Vagina (tissue), 2 donors: Measurements from ENCODE around the gene IL17RC. TPM values are rescaled to one million over a fixed set of nuclear protein-coding genes. Genes with fewer than 3 reads are reported as not detected.

Source experiments
- DNase-seq, 2 donors: peaks; one replicate each; pipeline ENCODE4 v3.0.0-alpha.2; 2017; ENCODE audit errors: extremely low spot score in 2 of 2
- H3K27ac ChIP-seq: fragments of 200-600 bp; sonication (generic); one replicate; pipeline ENCODE4 v1.5.1; 2019
- H3K27me3 ChIP-seq: fragments of 200-600 bp; sonication (generic); one replicate; pipeline ENCODE4 v1.5.1; 2019
- H3K36me3 ChIP-seq, 2 donors: fragments of 200-600 bp; sonication (generic); one replicate each; pipeline ENCODE4 v1.5.1; 2017 to 2019
- H3K4me1 ChIP-seq: fragments of 200-600 bp; sonication (generic); one replicate; pipeline ENCODE4 v1.5.1; 2019
- H3K4me3 ChIP-seq, 2 donors: fragments of 200-600 bp; sonication (generic); 1 replicate in 1 of 2; 2 replicates in 1 of 2; pipeline ENCODE4 v1.5.1; 2016 to 2019
- H3K9me3 ChIP-seq: fragments of 200-600 bp; sonication (generic); one replicate; pipeline ENCODE4 v1.5.1; 2019
- CTCF ChIP-seq, 3 experiments: fragments of 450-650 bp in 2 of 3; fragments of 200-600 bp in 1 of 3; sonication (generic) in 1 of 3; IDR thresholded peaks; one replicate each; pipeline ENCODE4 v1.5.1; 2017 to 2019; ENCODE audit warnings: antibody characterized with exemption in 3 of 3, mild to moderate bottlenecking in 2 of 3, moderate library complexity in 2 of 3
- POLR2A ChIP-seq, 2 donors: fragments of 450-650 bp; IDR thresholded peaks; one replicate each; pipeline ENCODE4 v1.6.1; 2017; ENCODE audit warnings: antibody characterized with exemption in 2 of 2, mild to moderate bottlenecking in 2 of 2, moderate library complexity in 2 of 2
- POLR2AphosphoS5 ChIP-seq, 2 donors: sonication (generic); formaldehyde crosslinking; IDR thresholded peaks; one replicate each; pipeline ENCODE4 v1.9.0; 2017; ENCODE audit warnings: antibody characterized with exemption in 2 of 2, mild to moderate bottlenecking in 2 of 2, low read depth in 1 of 2; ENCODE audit not compliant: insufficient read depth in 1 of 2
- intact Hi-C: fragments of 100-400 bp; cut with DNase I; formaldehyde crosslinking; loops from one replicate; pipeline ENCODE4 v1.15.1; 2023
- total RNA-seq: library from RNA; depleted of rRNA; stranded (reverse); fragments of >200 nt; gene quantifications from one replicate; pipeline ENCODE4 v1.2.3, GENCODE V29; 2016

IL17RC gene
- total RNA-seq, 1 donor from 2014 or later: 66.3 TPM

- no peak for DNase-seq
- Histone ChIP-seq H3K27ac (peak overlapping the region; percentile 88), H3K9me3 (no peaks in the 10 kb centered on the region), H3K27me3 (no peaks in the 10 kb centered on the region), H3K4me1 (peaks cover 27% of the 10 kb centered on the region), H3K4me3 (peak overlapping the region; percentile 59 to 60), H3K36me3 (peaks cover 0 to 12% of the 10 kb centered on the region in 2 donors)
- peak in 1 of 2 donors; percentile 28 for TF ChIP-seq POLR2A (IDR thresholded peaks at IDR 0.05)
- TF ChIP-seq POLR2AphosphoS5 (IDR thresholded peaks at IDR 0.05; ENCODE audit: insufficient read depth in 1 of 2, low read depth in 1 of 2): peak in 1 of 2 donors; percentile 66
- TF ChIP-seq CTCF (IDR thresholded peaks at IDR 0.05): peak; percentile 32 to 66 (median 56)
- intact Hi-C loops: no loop called here
These were observed 29.5 kb downstream of the IL17RC start for GRCh38 chr3:9946112-9947024.

DNA sequence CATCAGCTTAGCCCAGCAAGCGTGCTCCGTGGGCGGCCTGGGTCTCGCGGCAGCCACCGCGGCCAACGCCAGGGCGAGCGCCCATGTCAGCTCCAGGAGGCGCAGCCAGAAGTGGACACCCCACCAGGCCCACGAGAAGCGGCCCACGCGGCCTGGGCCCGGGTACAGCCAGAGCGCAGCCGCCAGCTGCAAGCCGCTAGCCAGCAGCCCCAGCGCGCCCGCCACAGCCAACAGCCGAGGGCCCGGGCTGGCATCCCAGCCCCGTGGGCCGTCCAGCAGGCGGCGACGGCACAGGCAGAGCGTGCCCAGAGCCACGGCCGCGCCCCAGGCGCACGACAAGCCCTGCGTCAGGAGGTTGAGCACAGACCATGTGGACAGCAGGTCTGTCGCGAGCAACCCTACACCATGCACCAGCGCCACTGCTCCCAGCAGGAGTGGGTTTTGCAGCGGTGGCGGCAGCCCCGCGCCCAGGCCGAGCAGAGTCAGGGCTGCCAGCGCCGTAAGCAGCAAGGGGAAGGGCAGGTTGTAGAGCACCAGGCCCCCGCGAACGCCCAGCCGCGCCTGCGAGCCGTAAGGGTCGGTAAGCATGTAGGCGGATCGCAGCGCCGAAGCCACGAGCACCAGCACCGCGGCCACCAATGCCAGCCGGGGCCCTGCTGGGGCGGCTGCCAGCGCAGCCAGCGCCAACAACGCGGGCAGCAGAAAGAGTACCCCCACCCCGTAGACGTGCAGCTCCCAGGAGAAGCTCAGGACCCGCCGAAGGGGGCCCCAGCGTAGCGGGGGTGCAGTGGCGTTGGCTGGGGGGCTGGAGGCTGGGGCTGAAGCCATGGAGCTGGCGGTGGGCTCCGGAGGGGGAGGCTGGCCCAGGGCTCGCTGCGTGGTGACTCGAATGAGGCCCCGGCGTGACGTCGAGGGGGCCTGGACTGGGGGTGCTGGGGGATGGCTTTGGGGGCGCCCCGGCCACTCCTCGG is 30.4 kb downstream of the IL17RC start:
- Histone ChIP-seq H3K9me3 (no peaks in the 10 kb centered on the region), H3K36me3 (peaks cover 0 to 12% of the 10 kb centered on the region in 2 donors), H3K27ac (peak overlapping the region; percentile 88), H3K4me3 (peak overlapping the region; percentile 59 to 60), H3K27me3 (no peaks in the 10 kb centered on the region), H3K4me1 (peaks cover 36% of the 10 kb centered on the region)
- no peak for DNase-seq
- TF ChIP-seq POLR2AphosphoS5 (IDR thresholded peaks at IDR 0.05; ENCODE audit: insufficient read depth in 1 of 2, low read depth in 1 of 2) (no peak), POLR2A (IDR thresholded peaks at IDR 0.05) (no peak), CTCF (IDR thresholded peaks at IDR 0.05) (no peak)
- intact Hi-C loops: no loop called here

DNA sequence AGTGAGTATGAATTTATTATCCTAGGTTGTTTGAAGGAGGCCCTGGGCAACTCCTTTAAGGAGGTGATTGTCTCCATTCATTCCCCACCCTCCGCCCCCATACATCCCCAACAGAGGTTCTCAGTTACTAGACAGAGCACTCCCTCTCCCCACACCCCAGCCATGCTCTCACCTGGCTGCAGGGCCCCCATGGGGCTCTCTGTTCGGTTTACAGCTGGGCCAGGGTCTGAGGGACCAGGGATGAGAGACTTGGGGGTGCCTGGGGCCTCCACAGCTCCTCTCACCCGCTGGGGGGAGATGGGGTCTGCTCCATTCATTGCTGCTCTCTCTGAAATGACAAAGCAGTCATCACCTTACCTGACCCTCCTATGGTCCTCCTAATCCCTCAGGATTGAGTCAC is 31.7 kb downstream of the IL17RC start:
- TF ChIP-seq POLR2A (IDR thresholded peaks at IDR 0.05) (no peak), CTCF (IDR thresholded peaks at IDR 0.05) (no peak), POLR2AphosphoS5 (IDR thresholded peaks at IDR 0.05; ENCODE audit: insufficient read depth in 1 of 2, low read depth in 1 of 2) (no peak)
- no peaks in the 10 kb centered on the region for H3K36me3 ChIP-seq

GRCh38 chr3:9949115-9949514 is 32.2 kb downstream of the IL17RC start:
- Histone ChIP-seq H3K9me3 (no peaks in the 10 kb centered on the region), H3K4me3 (no peak overlapping the region), H3K27me3 (no peaks in the 10 kb centered on the region), H3K36me3 (no peaks in the 10 kb centered on the region), H3K4me1 (peaks cover 36% of the 10 kb centered on the region), H3K27ac (no peak overlapping the region)
- TF ChIP-seq POLR2A (IDR thresholded peaks at IDR 0.05) (no peak), POLR2AphosphoS5 (IDR thresholded peaks at IDR 0.05; ENCODE audit: insufficient read depth in 1 of 2, low read depth in 1 of 2) (no peak), CTCF (IDR thresholded peaks at IDR 0.05) (no peak)
- DNase-seq: no peak
- intact Hi-C loops: no loop called here

More for the DNA sequence above, 31.7 kb downstream of the IL17RC start:
- DNase-seq: no peak
- intact Hi-C loops: no loop called here
- Histone ChIP-seq H3K27me3 (no peaks in the 10 kb centered on the region), H3K4me1 (peaks cover 36% of the 10 kb centered on the region), H3K27ac (no peak overlapping the region), H3K9me3 (no peaks in the 10 kb centered on the region), H3K4me3 (no peak overlapping the region)
